H1 (cell line): Measurements from ENCODE around the gene ENPP6. TPM values are rescaled to one million over a fixed set of nuclear protein-coding genes. Genes with fewer than 3 reads are reported as not detected.

Experiments
- CTCF ChIA-PET: fragments of 300-600 bp; sonication (Branson Sonifier 250); formaldehyde crosslinking; loops from one replicate; lab custom pipeline; 2021; ENCODE audit not compliant: partially characterized antibody; lab: Charles Lee
- POLR2A ChIA-PET: fragments of 300-600 bp; sonication (Branson Sonifier 250); formaldehyde crosslinking; loops from one replicate; lab custom pipeline; 2021; ENCODE audit warnings: inconsistent platforms; ENCODE audit not compliant: partially characterized antibody; lab: Charles Lee
- DNase-seq, 2 experiments: peaks; one replicate each; pipeline versions ENCODE4 v3.0.0 to v3.0.0-alpha.2; 2010 to 2022; ENCODE audit warnings: low spot score in 2 of 2, low read depth in 1 of 2, mixed read lengths in 1 of 2
- FAIRE-seq: peaks from 2 replicates; lab custom pipeline; 2011; peaks lifted over from hg19 to GRCh38; lab: Jason Lieb, UNC
- H2AFZ ChIP-seq: 2 replicates; pipeline ENCODE4 v1.8.1; 2012; ENCODE audit warnings: low read length, inconsistent platforms
- H2AK5ac ChIP-seq: 2 replicates; pipeline ENCODE4 v1.6.1; 2013; ENCODE audit warnings: low read depth, low read length
- H2BK120ac ChIP-seq: replicated peaks from 2 replicates; pipeline ENCODE3; 2013; ENCODE audit warnings: low read depth, low read length, inconsistent platforms
- H2BK12ac ChIP-seq: 2 replicates; pipeline ENCODE4 v1.6.1; 2013; ENCODE audit warnings: low read depth, low read length
- H2BK15ac ChIP-seq: 2 replicates; pipeline ENCODE4 v1.6.1; 2013; ENCODE audit warnings: low read length
- H2BK20ac ChIP-seq: 2 replicates; pipeline ENCODE4 v1.6.1; 2013; ENCODE audit warnings: low read length
- H2BK5ac ChIP-seq: 2 replicates; pipeline ENCODE4 v1.6.1; 2013; ENCODE audit warnings: low read depth, low read length
- H3K14ac ChIP-seq: 2 replicates; pipeline ENCODE4 v1.6.1; 2013; ENCODE audit warnings: inconsistent platforms; ENCODE audit not compliant: insufficient read length
- H3K18ac ChIP-seq: 2 replicates; pipeline ENCODE4 v1.6.1; 2013; ENCODE audit warnings: low read length; ENCODE audit errors: extremely low read depth
- H3K23ac ChIP-seq: 2 replicates; pipeline ENCODE4 v1.6.1; 2013; ENCODE audit warnings: inconsistent platforms; ENCODE audit not compliant: insufficient read length
- H3K23me2 ChIP-seq: 2 replicates; pipeline ENCODE4 v1.6.1; 2013; ENCODE audit warnings: low read depth, low read length
- H3K27ac ChIP-seq: 2 replicates; pipeline ENCODE4 v1.6.1; 2011; ENCODE audit warnings: low read depth, low read length, inconsistent platforms
- H3K27me3 ChIP-seq, 4 experiments: replicated peaks in 1 of 4; 1 replicate in 1 of 4; 2 replicates in 3 of 4; pipeline versions ENCODE4 v1.6.1 to v1.8.1; 2011 to 2013; ENCODE audit warnings: low read length in 3 of 4, mild to moderate bottlenecking in 3 of 4, inconsistent platforms in 2 of 4, mixed read lengths in 2 of 4, moderate library complexity in 1 of 4; ENCODE audit not compliant: control insufficient read depth in 3 of 4, insufficient read depth in 3 of 4; ENCODE audit errors: extremely low read depth in 1 of 4
- H3K36me3 ChIP-seq, 4 experiments: 2 replicates each; pipeline versions ENCODE4 v1.6.1 to v1.8.1; 2011 to 2013; ENCODE audit warnings: mild to moderate bottlenecking in 4 of 4, low read length in 3 of 4, moderate library complexity in 2 of 4, control low read depth in 1 of 4, inconsistent platforms in 1 of 4; ENCODE audit not compliant: insufficient read depth in 4 of 4, control insufficient read depth in 2 of 4
- H3K4ac ChIP-seq: replicated peaks from 2 replicates; pipeline ENCODE3; 2013; ENCODE audit warnings: low read length, low read depth, mixed read lengths, inconsistent platforms; ENCODE audit not compliant: insufficient read length
- H3K4me1 ChIP-seq, 4 experiments: replicated peaks in 1 of 4; 1 replicate in 1 of 4; 2 replicates in 3 of 4; pipeline versions ENCODE4 v1.6.1 to v1.8.1; 2011 to 2013; ENCODE audit warnings: low read length in 3 of 4, inconsistent platforms in 2 of 4, mixed read lengths in 1 of 4; ENCODE audit not compliant: insufficient read depth in 4 of 4, control insufficient read depth in 3 of 4
- H3K4me2 ChIP-seq, 2 experiments: 2 replicates each; pipeline versions ENCODE4 v1.6.1 to v1.8.1; 2011 to 2013; ENCODE audit warnings: low read depth in 2 of 2, low read length in 2 of 2, control low read depth in 1 of 2, inconsistent platforms in 1 of 2, mild to moderate bottlenecking in 1 of 2; ENCODE audit not compliant: insufficient read depth in 1 of 2
- H3K4me3 ChIP-seq, 4 experiments: fragments of 200-600, 300-600 bp in 1 of 4; sonication (generic), shearing (Covaris generic), sonication (Bioruptor Twin) in 1 of 4; 2 replicates each; pipeline versions ENCODE4 v1.5.1 to v1.8.1; 2011 to 2016; ENCODE audit warnings: low read length in 4 of 4, low read depth in 3 of 4, control low read depth in 2 of 4, inconsistent platforms in 2 of 4, mild to moderate bottlenecking in 2 of 4, mixed read lengths in 1 of 4, moderate library complexity in 1 of 4; ENCODE audit not compliant: insufficient read depth in 2 of 4; ENCODE audit errors: extremely low read depth in 1 of 4
- H3K56ac ChIP-seq: replicated peaks from 2 replicates; pipeline ENCODE3; 2013; ENCODE audit warnings: low read depth, mild to moderate bottlenecking, mixed read lengths, low read length, inconsistent platforms; ENCODE audit not compliant: insufficient read length
- H3K79me1 ChIP-seq: 2 replicates; pipeline ENCODE4 v1.6.1; 2013; ENCODE audit warnings: low read depth, low read length, control low read depth
- H3K79me2 ChIP-seq, 2 experiments: 2 replicates each; pipeline versions ENCODE4 v1.6.1 to v1.8.1; 2012 to 2013; ENCODE audit warnings: low read length in 2 of 2, mild to moderate bottlenecking in 2 of 2, inconsistent platforms in 1 of 2; ENCODE audit not compliant: insufficient read depth in 2 of 2, control insufficient read depth in 1 of 2
- H3K9ac ChIP-seq, 4 experiments: replicated peaks in 1 of 4; 1 replicate in 1 of 4; 2 replicates in 3 of 4; pipeline versions ENCODE4 v1.6.1 to v1.8.1; 2011 to 2013; ENCODE audit warnings: low read depth in 3 of 4, low read length in 3 of 4, control low read depth in 2 of 4, mild to moderate bottlenecking in 2 of 4, moderate library complexity in 2 of 4, inconsistent platforms in 1 of 4; ENCODE audit errors: extremely low read depth in 1 of 4
- H3K9me3 ChIP-seq, 2 experiments: 2 replicates each; pipeline versions ENCODE4 v1.6.1 to v1.8.1; 2012 to 2013; ENCODE audit warnings: mild to moderate bottlenecking in 2 of 2, moderate library complexity in 2 of 2, control low read depth in 1 of 2, inconsistent platforms in 1 of 2, low read depth in 1 of 2, low read length in 1 of 2, mixed read lengths in 1 of 2; ENCODE audit not compliant: insufficient read depth in 2 of 2
- H4K20me1 ChIP-seq, 2 experiments: replicated peaks in 1 of 2; 2 replicates each; pipeline versions ENCODE3 to v1.8.1; 2011 to 2013; ENCODE audit warnings: inconsistent platforms in 2 of 2, low read length in 2 of 2, mild to moderate bottlenecking in 1 of 2; ENCODE audit not compliant: insufficient read depth in 2 of 2, control insufficient read depth in 1 of 2
- H4K5ac ChIP-seq: 2 replicates; pipeline ENCODE4 v1.6.1; 2013; ENCODE audit warnings: low read length, low read depth, mixed read lengths, inconsistent platforms; ENCODE audit not compliant: insufficient read length
- H4K8ac ChIP-seq: 2 replicates; pipeline ENCODE4 v1.8.0; 2013; ENCODE audit warnings: mild to moderate bottlenecking, moderate library complexity, low read length, inconsistent platforms; ENCODE audit not compliant: insufficient read depth; ENCODE audit errors: extremely low read depth
- H4K91ac ChIP-seq: replicated peaks from 2 replicates; pipeline ENCODE3; 2013; ENCODE audit warnings: low read length, mixed read lengths, inconsistent platforms; ENCODE audit not compliant: insufficient read length
- ASH2L ChIP-seq: fragments of 200-600, 300-600 bp; sonication (generic); IDR thresholded peaks from one replicate; pipeline ENCODE4 v1.7.1; 2017; ENCODE audit warnings: low read length
- BACH1 ChIP-seq: IDR thresholded peaks from 2 replicates; pipeline ENCODE4 v1.6.1; 2012; ENCODE audit warnings: low read length, improper control_type of control experiment
- CBX5 ChIP-seq: fragments of 300-800, 300-1000 bp; sonication (generic); IDR thresholded peaks from 2 replicates; pipeline ENCODE4 v1.7.1; 2016; ENCODE audit warnings: antibody characterized with exemption, low read length, low read depth
- NANOG ChIP-seq: IDR thresholded peaks from 2 replicates; pipeline ENCODE4 v1.6.1; 2011; ENCODE audit warnings: low read length, low read depth, mild to moderate bottlenecking, inconsistent platforms; ENCODE audit not compliant: insufficient read depth, poor library complexity, severe bottlenecking
- SAP30 ChIP-seq: fragments of 300-600 bp; sonication (generic); IDR thresholded peaks from 2 replicates; pipeline ENCODE4 v1.7.1; 2012; ENCODE audit warnings: low read length, moderate library complexity, mild to moderate bottlenecking, inconsistent platforms; ENCODE audit not compliant: insufficient read depth, insufficient replicate concordance
- SIRT6 ChIP-seq: IDR thresholded peaks from one replicate; pipeline ENCODE4 v1.7.1; 2012; ENCODE audit warnings: low read length, inconsistent platforms
- TAF7 ChIP-seq: optimal IDR thresholded peaks from 2 replicates; pipeline ENCODE3; 2011; ENCODE audit warnings: low read depth, mild to moderate bottlenecking, inconsistent platforms, low read length, moderate library complexity, borderline replicate concordance
- WGBS, 2 experiments: shearing (Covaris generic) in 1 of 2; methylation state at CpG; one replicate each; pipeline versions ENCODE4 v1.1.6 to v1.1.7; 2013 to 2015; ENCODE audit warnings: low lambda C conversion rate in 2 of 2, mixed read lengths in 2 of 2, inconsistent platforms in 1 of 2, low coverage in 1 of 2, missing lambda C conversion rate in 1 of 2; ENCODE audit not compliant: insufficient replicate concordance in 2 of 2, insufficient coverage in 1 of 2, insufficient read length in 1 of 2; ENCODE audit errors: extremely low coverage in 1 of 2, missing lambda C conversion rate in 1 of 2; 5-methylcytosine and 5-hydroxymethylcytosine counted together
- polyA plus RNA-seq, 7 experiments: library from polyadenylated mRNA; depleted of rRNA in 3 of 7; stranded (reverse) in 5 of 7; unstranded in 2 of 7; fragments of >200 nt in 5 of 7; fragments of 200-250 nt in 2 of 7; gene quantifications; 1 replicate in 5 of 7; 2 replicates in 1 of 7; 4 replicates in 1 of 7; pipeline versions ENCODE4 v1.2.1 to v1.2.3, GENCODE V29; 2011 to 2013; ENCODE audit warnings: missing spikeins in 2 of 7, mixed read lengths in 2 of 7
- total RNA-seq: library from RNA; stranded (reverse); fragmentation: NEBNext Ultra II Directional; extraction: Animal tissue kit (Norgen Biotek cat#: 25700); gene quantifications from 2 replicates; pipeline ENCODE4 v1.2.1, GENCODE V29; 2021

Gene ENPP6
- total and polyA plus RNA-seq, 2 of the 8 experiments (the other 6 are each of a cell fraction or from before 2014, with no cell fraction given) = 0.11 to 0.20 TPM

- Histone ChIP-seq H2BK5ac (no peak overlapping the region), H3K79me2 (no peaks in the 10 kb centered on the region), H3K18ac (no peak overlapping the region), H3K14ac (no peak overlapping the region), H2BK12ac (0 out of 2 replicates have a peak overlapping the region, but pooled peaks have one; percentile 39), H4K20me1 (no peaks in the 10 kb centered on the region), H3K23ac (no peak overlapping the region), H4K91ac (no peak overlapping the region), H3K4me1 (no peaks in the 10 kb centered on the region), H3K9me3 (no peaks in the 10 kb centered on the region), H2BK15ac (no peak overlapping the region), H3K36me3 (no peaks in the 10 kb centered on the region), H3K4ac (no peak overlapping the region), H2AFZ (no peak overlapping the region), H3K27ac (no peak overlapping the region), H4K8ac (no peak overlapping the region), H3K4me3 (no peak overlapping the region), H3K79me1 (no peaks in the 10 kb centered on the region; the same call in 1 of the 2 replicates), H4K5ac (no peak overlapping the region), H3K4me2 (no peak overlapping the region), H3K23me2 (no peaks in the 10 kb centered on the region), H2AK5ac (peak overlapping the region; percentile 13; the same call in 1 of the 2 replicates), H3K9ac (no peak overlapping the region), H2BK20ac (no peak overlapping the region), H2BK120ac (no peak overlapping the region), H3K27me3 (no peaks in the 10 kb centered on the region; a peak in 1 of 7 replicates), H3K56ac (no peak overlapping the region)
- WGBS, 2 experiments = 84% methylated on average over 10 of the region's 10 CpGs; no CpG with 5 or more reads in 1 of the 2 experiments
- FAIRE-seq (no peak), DNase-seq (no peak)
- TF ChIP-seq ASH2L (no peak), NANOG (no peak), SAP30 (no peak), CBX5 (no peak), TAF7 (no peak), SIRT6 (no peak), BACH1 (no peak)
- ChIA-PET POLR2A (no interaction called here), CTCF (interaction anchor here (0.6 to 2.0 kb wide), 6 partner anchors 12 to 95 kb away, joined by 3 to 5 read pairs (median 3); no protein-coding TSS in a partner anchor)
Measured at GRCh38 chr4:184146951-184147350, 70.7 kb downstream of the ENPP6 start.
